Large intestine (tissue), 3 donors: ENCODE results near the gene SORCS2. TPM values are rescaled to one million over a fixed set of nuclear protein-coding genes. Genes with fewer than 3 reads are reported as not detected.

Source experiments
- DNase-seq, 2 donors: peaks; one replicate each; pipeline versions ENCODE4 v3.0.0 to v3.0.0-alpha.2; 2013
- H3K27ac ChIP-seq: one replicate; pipeline ENCODE4 v1.5.1; 2013; ENCODE audit warnings: low read length
- H3K27me3 ChIP-seq: 2 replicates; pipeline ENCODE4 v1.6.1; 2013; ENCODE audit warnings: low read length; ENCODE audit not compliant: control insufficient read depth, insufficient read depth
- H3K36me3 ChIP-seq: 2 replicates; pipeline ENCODE4 v1.6.1; 2013; ENCODE audit warnings: low read length; ENCODE audit not compliant: control insufficient read depth, insufficient read depth
- H3K4me1 ChIP-seq: one replicate; pipeline ENCODE4 v1.6.1; 2013; ENCODE audit warnings: low read length; ENCODE audit not compliant: control insufficient read depth, insufficient read depth
- H3K4me3 ChIP-seq: one replicate; pipeline ENCODE4 v1.5.1; 2013; ENCODE audit warnings: low read length
- H3K9me3 ChIP-seq: one replicate; pipeline ENCODE4 v1.6.1; 2013; ENCODE audit warnings: mild to moderate bottlenecking, low read depth, low read length, moderate library complexity; ENCODE audit not compliant: control insufficient read depth
- WGBS: methylation state at CpG from one replicate; pipeline ENCODE4 v1.1.5; 2013; ENCODE audit warnings: low lambda C conversion rate; ENCODE audit not compliant: insufficient coverage; 5-methylcytosine and 5-hydroxymethylcytosine counted together
- polyA plus RNA-seq: library from polyadenylated mRNA; unstranded; fragments of 120-200 nt; gene quantifications from one replicate; pipeline ENCODE4 v1.2.1, GENCODE V29; 2013

The SORCS2 gene
- polyA plus RNA-seq, 1 donor, result 3.6 TPM

DNA sequence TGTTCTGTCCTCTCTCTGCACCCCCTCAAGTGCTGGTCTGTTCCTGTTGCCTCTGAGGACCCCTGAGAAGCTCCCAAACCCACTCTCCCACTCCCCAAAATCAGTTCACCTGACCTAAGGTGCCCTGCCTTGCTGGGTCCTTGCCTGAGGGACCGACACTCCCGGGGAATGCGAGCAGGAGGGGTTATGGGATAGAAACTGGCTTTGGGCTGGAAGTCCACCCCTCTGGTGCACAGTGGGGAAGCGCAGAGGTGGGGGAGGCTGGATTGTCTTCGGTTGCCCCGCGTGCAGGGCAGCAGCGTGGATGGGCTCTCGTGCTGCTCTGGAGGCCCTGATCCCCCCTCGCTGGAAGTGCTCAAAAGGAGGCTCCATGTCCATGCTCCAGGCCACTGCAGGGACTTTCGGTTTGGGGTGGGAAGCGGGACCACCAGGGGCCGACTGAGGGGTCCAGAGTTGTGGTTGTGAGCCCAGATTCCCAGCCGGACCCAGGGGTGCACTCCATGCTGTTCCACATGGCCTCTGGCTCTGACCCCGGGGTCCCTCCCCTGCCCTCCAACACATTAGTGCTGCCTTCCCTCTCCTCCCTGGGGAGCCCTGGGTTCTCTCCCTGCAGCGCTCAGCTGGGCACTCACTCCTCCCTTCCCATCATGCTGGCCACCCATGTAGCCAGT lies 7.6 kb downstream of the SORCS2 start:
- Histone ChIP-seq H3K27ac (no peak overlapping the region), H3K4me3 (no peak overlapping the region), H3K36me3 (no peaks in the 10 kb centered on the region), H3K9me3 (no peaks in the 10 kb centered on the region), H3K4me1 (no peaks in the 10 kb centered on the region), H3K27me3 (peaks cover 29% of the 10 kb centered on the region)
- no CpG with 5 or more reads among the region's 16 CpGs for WGBS
- no peak for DNase-seq

DNA sequence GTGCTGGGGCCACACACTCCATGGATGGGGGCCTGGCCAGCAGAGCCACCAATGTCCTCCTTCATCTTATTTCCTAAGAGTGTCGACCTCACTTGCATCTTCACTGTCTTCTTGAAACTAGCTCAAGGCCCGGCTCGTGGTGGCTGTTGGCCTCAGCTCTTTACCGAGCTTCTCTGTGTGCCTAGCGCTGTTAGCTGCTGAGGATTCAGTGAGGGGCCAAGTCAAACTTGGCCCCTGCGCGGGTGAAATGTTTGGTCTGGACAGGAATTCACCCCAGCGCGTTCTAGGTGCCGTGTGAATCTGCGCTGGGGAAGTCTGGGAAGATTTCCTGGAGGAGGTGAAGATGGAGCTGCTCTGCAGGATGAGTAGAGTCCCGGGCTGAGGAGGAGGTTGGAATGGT lies 8.5 kb downstream of the SORCS2 start:
- no peak for DNase-seq
- Histone ChIP-seq H3K9me3 (no peaks in the 10 kb centered on the region), H3K4me1 (no peaks in the 10 kb centered on the region), H3K4me3 (no peak overlapping the region), H3K36me3 (no peaks in the 10 kb centered on the region), H3K27ac (no peak overlapping the region), H3K27me3 (peaks cover 21% of the 10 kb centered on the region)
- WGBS, result 100% methylated on average over 1 of the region's 12 CpGs

DNA sequence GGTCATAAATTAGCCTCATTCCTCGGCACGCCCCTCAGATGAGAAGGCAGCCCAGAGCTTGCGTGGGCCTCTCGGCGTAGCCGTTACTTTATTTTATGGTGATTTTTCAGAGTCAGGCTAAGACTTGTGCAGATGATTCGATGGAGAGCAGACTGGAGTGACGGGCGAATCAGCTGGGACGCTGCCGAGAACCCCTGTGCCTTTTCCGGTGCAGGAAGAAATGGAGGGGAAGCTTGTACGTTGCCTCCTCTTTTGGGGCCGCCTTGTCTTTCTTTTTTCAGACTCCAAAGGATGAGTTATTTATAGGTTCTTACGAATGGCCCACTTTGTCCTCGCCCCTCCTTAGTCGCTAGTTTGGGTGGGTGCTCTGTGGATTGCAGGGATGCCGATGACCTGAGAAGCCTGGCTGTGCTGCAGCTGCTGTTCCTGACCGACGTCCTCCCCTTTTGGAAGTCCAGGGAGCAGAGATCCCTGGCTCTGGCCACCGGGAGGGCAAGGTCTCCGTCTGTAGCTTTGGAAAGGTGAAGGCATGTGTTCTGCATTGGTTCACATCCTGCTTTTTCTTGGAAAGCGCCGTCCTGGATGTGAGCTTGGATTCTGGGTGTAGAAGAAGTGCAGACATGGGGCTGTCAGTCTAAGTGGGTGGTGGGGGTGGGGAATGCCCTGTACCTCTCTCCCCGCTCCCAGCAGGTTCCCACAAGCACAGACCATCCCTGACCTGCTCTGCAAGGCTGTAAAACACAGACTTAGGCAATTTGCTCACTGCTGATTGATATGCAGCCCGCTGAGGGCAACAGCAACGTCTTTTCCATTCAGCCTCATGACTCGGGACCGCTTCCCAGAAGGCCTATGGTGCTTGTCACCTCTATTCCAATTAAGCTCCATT lies 9.3 kb downstream of the SORCS2 start:
- WGBS, result no CpG with 5 or more reads among the region's 29 CpGs
- no peaks in the 10 kb centered on the region for H3K4me1 ChIP-seq
- H3K9me3 ChIP-seq, result no peaks in the 10 kb centered on the region
- peaks cover 13% of the 10 kb centered on the region for H3K27me3 ChIP-seq
- DNase-seq, result no peak
- no peaks in the 10 kb centered on the region for H3K36me3 ChIP-seq
- no peak overlapping the region for H3K4me3 ChIP-seq
- H3K27ac ChIP-seq, result no peak overlapping the region

DNA sequence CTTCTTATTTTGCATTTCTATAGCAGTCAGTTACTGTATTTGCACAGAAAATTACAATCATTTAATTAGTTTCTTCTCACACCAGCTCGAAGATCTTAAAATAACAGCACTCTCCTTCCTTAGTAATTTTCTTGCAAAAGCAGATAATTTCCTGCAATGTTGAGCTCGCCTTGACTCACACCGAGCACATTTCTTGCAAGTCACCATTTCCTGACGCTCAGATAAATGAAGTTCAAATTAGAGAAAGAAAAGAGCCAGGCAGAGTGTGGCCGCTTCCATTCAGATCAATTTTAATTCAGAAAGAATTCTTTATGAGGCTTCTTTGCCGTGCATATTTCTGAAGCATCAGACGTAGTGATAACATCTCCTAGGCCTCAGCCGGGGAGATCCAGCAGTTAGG lies 10.1 kb downstream of the SORCS2 start:
- Histone ChIP-seq H3K36me3 (no peaks in the 10 kb centered on the region), H3K4me3 (no peak overlapping the region), H3K4me1 (peaks cover 1% of the 10 kb centered on the region), H3K9me3 (no peaks in the 10 kb centered on the region), H3K27me3 (peaks cover 6% of the 10 kb centered on the region), H3K27ac (no peak overlapping the region)
- DNase-seq, result no peak
- WGBS, result 87% methylated on average over 3 of the region's 8 CpGs

DNA sequence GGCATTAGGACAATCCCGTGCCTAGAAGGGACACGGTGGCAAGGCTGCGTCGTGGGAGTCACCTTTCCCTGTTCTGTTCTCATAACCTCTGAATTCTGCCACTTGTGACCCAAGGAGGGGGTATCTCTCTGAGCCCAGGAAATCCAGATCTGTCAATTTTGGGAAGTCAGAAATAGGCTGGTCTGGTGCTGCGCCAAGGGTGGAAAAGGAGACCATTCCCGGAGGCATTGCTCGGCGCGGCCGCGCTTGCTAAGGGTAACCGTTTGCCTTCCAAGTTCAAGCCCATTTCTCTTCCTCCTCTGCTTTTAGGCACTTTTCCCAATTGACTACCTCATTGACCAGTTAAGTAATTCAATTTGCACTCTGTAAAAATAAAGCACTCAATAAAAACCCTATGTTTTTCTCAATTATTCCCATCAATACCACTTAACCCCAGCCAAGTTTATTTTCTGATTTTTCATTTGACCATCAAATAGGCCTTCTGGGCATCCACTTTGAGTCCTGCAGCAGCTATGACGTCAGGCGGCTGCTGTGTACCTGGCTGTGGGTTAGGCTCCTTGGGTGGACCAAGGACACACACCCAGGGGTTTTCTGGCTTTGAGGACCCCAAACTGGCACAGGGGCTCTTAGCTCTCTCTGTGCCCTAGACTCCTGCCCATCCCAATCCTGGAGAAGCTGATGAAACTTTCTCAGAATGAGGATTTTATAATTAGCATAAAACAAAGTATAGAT lies 12.5 kb downstream of the SORCS2 start:
- Histone ChIP-seq H3K36me3 (no peaks in the 10 kb centered on the region), H3K27me3 (peaks cover 6% of the 10 kb centered on the region), H3K27ac (no peak overlapping the region), H3K4me1 (peaks cover 2% of the 10 kb centered on the region), H3K4me3 (no peak overlapping the region), H3K9me3 (no peaks in the 10 kb centered on the region)
- no peak for DNase-seq
- 93% methylated on average over 7 of the region's 14 CpGs for WGBS

DNA sequence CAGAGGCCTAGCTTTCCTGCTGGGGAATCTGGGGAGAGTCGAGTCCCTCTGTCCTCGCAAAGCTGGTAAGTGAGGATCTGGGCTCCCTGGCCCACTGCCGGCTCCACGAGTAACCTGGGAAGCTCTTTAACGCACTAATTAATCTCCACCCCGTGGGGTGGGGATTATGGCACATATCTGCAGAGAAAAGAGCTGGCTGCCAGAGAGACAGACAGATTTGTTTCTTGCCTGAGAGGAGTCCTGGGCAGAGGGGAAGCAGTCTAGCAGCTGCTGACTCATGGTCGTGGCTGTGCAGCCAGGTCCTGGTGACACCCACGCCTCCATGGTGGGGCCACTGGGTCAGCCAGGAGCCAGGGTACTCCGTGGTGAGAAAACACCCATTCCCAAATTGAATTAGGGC lies 14.0 kb downstream of the SORCS2 start:
- Histone ChIP-seq H3K4me1 (peaks cover 2% of the 10 kb centered on the region), H3K27me3 (peaks cover under 1% of the 10 kb centered on the region), H3K36me3 (no peaks in the 10 kb centered on the region), H3K4me3 (no peak overlapping the region), H3K9me3 (no peaks in the 10 kb centered on the region), H3K27ac (no peak overlapping the region)
- DNase-seq, result no peak
- WGBS, result 33% methylated on average over 1 of the region's 9 CpGs

DNA sequence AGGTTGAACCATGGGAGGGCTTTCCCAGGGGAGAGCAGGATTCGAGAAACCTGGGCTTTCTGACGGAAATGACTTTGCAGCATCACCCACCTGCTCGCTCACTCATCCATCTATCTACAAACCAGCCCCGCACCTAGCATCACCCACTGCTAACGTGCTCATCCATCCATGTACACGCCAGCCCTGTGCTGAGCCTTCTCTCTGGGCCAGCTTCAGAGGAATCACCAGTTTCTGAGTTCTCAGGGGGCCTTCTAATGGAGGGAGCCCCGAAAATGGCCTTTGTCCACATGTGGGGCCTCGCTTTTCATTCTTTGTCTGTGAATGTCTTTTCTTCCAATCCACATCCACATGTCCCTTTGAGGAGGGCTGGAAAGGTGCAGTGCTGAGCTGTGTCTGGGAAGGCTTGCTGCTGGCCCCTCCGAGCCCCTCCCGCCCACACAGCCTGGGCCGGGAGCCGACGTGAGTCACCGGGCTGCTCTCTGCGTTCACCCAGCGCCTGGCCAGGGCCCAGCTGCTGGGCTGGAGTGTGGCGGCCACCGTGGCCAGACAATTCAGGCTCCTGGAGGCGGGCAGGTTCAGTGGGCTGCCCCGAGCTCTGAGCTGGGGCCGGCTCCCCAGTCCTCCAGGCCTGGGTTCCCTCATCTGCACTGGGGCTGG lies 14.7 kb downstream of the SORCS2 start:
- Histone ChIP-seq H3K9me3 (no peaks in the 10 kb centered on the region), H3K36me3 (no peaks in the 10 kb centered on the region), H3K27me3 (no peaks in the 10 kb centered on the region), H3K27ac (peak overlapping the region; percentile 48), H3K4me3 (no peak overlapping the region), H3K4me1 (peaks cover 2% of the 10 kb centered on the region)
- WGBS, result no CpG with 5 or more reads among the region's 21 CpGs
- no peak for DNase-seq

DNA sequence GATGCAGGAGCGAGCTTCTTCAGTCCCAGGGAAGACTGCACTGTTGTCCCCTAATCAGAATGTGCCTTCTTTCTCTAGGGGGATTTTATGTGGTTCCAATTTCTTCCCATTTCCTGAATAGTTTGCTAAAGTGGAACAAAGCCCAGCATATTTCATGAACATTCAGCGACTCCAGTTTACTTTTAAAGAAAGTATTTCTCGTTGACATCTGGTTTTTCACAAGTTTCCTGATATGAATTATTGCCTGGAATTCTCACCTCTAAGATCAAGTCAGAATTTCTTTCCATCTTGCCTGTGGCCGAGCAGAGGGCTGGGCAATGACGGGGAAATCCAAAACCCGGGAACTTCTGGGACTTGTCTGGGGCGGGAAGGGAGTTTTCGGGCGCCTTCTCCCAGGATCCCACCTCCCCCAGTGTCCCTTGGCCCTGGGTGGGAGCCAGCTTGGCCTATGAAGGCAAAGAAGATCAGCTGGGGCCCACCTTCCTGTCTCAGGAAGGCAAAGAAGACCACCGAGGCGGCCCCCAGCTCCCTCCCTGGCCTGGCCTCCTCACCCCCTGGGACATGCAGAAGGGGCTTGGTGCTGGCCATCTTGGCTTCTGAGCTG lies 15.4 kb downstream of the SORCS2 start:
- Histone ChIP-seq H3K4me1 (peaks cover 2% of the 10 kb centered on the region), H3K27ac (peak overlapping the region; percentile 48), H3K27me3 (no peaks in the 10 kb centered on the region), H3K9me3 (no peaks in the 10 kb centered on the region), H3K4me3 (no peak overlapping the region), H3K36me3 (no peaks in the 10 kb centered on the region)
- WGBS, result 63% methylated on average over 2 of the region's 11 CpGs
- DNase-seq, result no peak

DNA sequence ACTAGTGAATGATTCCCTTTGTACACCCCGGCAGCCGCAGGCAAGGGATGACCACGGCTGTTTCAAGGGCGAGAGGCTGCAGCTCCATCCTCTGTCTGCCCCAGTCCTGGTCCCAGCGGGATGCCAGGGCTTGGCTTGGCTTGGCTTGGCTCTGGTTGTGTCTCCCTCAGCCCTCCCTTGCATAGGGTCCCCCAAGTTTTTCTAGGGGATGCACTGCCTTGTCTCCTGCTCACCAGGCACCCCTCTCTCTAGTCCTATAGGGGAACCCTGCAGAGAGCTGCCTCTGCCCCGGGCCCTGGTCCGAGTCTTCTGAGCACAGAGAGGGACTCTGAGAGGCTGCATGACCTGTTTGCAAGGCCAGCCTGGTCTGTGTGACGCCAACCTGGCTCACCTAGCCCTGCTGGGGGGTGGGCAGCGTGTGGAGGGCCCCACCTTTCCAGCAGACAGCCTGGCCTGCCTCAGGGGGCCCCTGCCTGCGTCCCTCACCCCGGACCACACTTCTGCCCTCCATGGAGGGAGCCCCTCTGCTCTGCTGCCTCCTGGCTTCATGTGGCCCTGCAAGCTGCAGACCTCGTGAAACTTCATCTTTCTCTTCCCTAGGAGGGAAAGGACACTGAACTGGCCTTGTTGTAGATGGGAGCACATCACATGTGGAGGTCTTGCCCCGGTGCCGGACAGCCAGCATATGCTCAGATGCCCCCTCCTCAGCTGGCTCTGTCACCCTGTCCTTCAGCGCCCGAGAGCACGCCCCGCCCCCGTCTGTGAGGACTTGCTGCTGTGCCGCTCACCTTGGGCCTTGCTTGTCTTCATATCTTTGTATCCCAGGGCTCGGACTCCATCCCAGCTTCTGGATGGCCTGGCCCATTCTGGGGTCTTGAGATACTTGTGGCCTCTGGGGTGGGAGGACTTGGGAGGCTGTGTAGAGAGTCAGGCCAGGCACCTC lies 16.4 kb downstream of the SORCS2 start:
- WGBS, result no CpG with 5 or more reads among the region's 21 CpGs
- DNase-seq, result no peak
- Histone ChIP-seq H3K36me3 (no peaks in the 10 kb centered on the region), H3K4me1 (peaks cover 2% of the 10 kb centered on the region), H3K9me3 (no peaks in the 10 kb centered on the region), H3K27me3 (no peaks in the 10 kb centered on the region), H3K27ac (no peak overlapping the region), H3K4me3 (no peak overlapping the region)
